ENCODE data around the gene CASP9. TPM values are rescaled to one million over a fixed set of nuclear protein-coding genes. Genes with fewer than 3 reads are reported as not detected.

Gene CASP9
- total and polyA plus RNA-seq, 10 of the 15 experiments (the other 5 are each of a cell fraction or from before 2014, with no cell fraction given) = 2.7 to 14.6 (median 7.6) TPM

DNA sequence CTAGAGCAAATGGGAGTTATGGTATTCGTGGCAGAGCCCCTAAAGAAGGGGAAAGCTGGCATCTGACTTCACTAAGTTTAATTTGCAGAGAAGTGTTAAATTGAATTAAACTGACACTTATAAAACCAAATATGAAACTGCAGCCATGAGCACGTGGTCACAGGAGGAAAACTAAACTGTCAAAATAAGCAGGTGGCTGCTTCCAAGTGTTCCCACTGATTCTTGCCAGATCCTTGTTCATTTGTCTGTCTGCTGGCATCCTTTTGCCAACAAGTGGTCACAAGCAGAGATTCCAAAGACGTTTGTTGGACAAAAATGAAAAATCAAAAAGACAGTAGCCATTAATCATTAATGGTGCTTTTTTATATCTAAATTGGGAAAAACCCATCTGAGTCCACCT lies 54.7 kb downstream of the CASP9 start (continued):
- TF ChIP-seq, protein P1, sequence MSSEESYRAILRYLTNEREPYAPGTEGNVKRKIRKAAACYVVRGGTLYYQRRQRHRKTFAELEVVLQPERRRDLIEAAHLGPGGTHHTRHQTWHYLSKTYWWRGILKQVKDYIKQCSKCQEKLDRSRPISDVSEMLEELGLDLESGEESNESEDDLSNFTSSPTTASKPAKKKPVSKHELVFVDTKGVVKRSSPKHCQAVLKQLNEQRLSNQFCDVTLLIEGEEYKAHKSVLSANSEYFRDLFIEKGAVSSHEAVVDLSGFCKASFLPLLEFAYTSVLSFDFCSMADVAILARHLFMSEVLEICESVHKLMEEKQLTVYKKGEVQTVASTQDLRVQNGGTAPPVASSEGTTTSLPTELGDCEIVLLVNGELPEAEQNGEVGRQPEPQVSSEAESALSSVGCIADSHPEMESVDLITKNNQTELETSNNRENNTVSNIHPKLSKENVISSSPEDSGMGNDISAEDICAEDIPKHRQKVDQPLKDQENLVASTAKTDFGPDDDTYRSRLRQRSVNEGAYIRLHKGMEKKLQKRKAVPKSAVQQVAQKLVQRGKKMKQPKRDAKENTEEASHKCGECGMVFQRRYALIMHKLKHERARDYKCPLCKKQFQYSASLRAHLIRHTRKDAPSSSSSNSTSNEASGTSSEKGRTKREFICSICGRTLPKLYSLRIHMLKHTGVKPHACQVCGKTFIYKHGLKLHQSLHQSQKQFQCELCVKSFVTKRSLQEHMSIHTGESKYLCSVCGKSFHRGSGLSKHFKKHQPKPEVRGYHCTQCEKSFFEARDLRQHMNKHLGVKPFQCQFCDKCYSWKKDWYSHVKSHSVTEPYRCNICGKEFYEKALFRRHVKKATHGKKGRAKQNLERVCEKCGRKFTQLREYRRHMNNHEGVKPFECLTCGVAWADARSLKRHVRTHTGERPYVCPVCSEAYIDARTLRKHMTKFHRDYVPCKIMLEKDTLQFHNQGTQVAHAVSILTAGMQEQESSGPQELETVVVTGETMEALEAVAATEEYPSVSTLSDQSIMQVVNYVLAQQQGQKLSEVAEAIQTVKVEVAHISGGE (CRISPR knock-in tag; IDR thresholded peaks at IDR 0.05) = no peak
- TF ChIP-seq EZH2 (IDR thresholded peaks at IDR 0.05; ENCODE audit: borderline replicate concordance, control insufficient read depth, low read depth, low read length) = no peak
- no peak for TF ChIP-seq ZNF274 (IDR thresholded peaks at IDR 0.05; ENCODE audit: insufficient read depth, insufficient read length)

DNA sequence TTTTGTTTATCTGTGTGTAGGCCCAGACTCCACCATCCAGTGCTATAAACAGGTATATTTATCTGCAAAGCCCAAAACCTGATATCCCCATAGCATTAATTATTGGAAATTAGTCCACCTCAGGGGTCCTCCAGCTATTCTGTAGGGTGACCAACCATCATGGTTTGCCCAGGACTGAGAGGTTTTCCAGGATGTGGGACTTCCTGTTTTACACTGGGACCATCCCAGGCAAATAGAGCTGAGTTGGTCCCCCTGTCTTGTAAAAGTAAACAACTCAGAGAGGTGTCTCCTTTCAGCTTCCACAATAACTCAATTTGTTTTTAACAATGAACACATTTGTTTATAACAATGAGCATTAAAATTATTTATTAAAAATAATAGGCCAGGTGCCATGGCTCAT lies 55.9 kb downstream of the CASP9 start:
- H3K4me2 ChIP-seq (ENCODE audit: control insufficient read depth, insufficient read depth) = no peak overlapping the region
- CTCF ChIA-PET = no interaction called here
- H2AFZ ChIP-seq (ENCODE audit: control insufficient read depth, low read depth, low read length) = no peak overlapping the region
- in situ Hi-C loops (cut with MboI) = no loop called here
- POLR2A ChIA-PET = no interaction called here
- H3K9ac ChIP-seq (ENCODE audit: control insufficient read depth, insufficient read depth, low read length) = no peak overlapping the region
- no peak for FAIRE-seq
- RAD21 ChIA-PET (ENCODE audit: unreplicated experiment) = no interaction called here
- no peak for DNase-seq (ENCODE audit: low read depth, low spot score)
- no peak overlapping the region for H3K4me3 ChIP-seq
- SMC1A ChIA-PET (ENCODE audit: uncharacterized antibody, unreplicated experiment) = no interaction called here
- ATAC-seq = no peak
- H3K27ac ChIP-seq (ENCODE audit: control insufficient read depth, insufficient read depth) = no peak overlapping the region
- BruUV-seq (replicated peaks) = no TSS peak
- no peaks in the 10 kb centered on the region for H3K4me1 ChIP-seq (ENCODE audit: control insufficient read depth, insufficient read depth, low read length)
- H3K79me2 ChIP-seq (ENCODE audit: control insufficient read depth, insufficient read depth, low read length) = no peaks in the 10 kb centered on the region
- H3K27me3 ChIP-seq (replicated peaks in 1 of 2; ENCODE audit: control insufficient read depth in 2 of 2, insufficient read depth in 2 of 2, low read length in 1 of 2) = no peaks in the 10 kb centered on the region
- H3K36me3 ChIP-seq (ENCODE audit: control insufficient read depth in 2 of 2, insufficient read depth in 2 of 2, low read length in 1 of 2) = no peaks in the 10 kb centered on the region
- intact Hi-C loops (cut with micrococcal nuclease; ENCODE audit: unreplicated experiment) = no loop called here
- TF ChIP-seq SP1 (IDR thresholded peaks at IDR 0.05; ENCODE audit: low read depth, low read length) = no peak
- TF ChIP-seq, protein P2, sequence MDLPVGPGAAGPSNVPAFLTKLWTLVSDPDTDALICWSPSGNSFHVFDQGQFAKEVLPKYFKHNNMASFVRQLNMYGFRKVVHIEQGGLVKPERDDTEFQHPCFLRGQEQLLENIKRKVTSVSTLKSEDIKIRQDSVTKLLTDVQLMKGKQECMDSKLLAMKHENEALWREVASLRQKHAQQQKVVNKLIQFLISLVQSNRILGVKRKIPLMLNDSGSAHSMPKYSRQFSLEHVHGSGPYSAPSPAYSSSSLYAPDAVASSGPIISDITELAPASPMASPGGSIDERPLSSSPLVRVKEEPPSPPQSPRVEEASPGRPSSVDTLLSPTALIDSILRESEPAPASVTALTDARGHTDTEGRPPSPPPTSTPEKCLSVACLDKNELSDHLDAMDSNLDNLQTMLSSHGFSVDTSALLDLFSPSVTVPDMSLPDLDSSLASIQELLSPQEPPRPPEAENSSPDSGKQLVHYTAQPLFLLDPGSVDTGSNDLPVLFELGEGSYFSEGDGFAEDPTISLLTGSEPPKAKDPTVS (IDR thresholded peaks at IDR 0.05; ENCODE audit: low read depth, low read length) = no peak
- no peak for TF ChIP-seq POLR2AphosphoS2 (IDR thresholded peaks at IDR 0.05; ENCODE audit: low read depth, low read length)
- TF ChIP-seq TAF1 (IDR thresholded peaks at IDR 0.05; ENCODE audit: borderline replicate concordance, low read depth, low read length) = no peak
- TF ChIP-seq RCOR1 (conservative IDR thresholded peaks at IDR 0.05; ENCODE audit: low read depth, low read length) = no peak
- no peak for TF ChIP-seq POLR2AphosphoS5 (IDR thresholded peaks at IDR 0.05; ENCODE audit: low read length)
- TF ChIP-seq, protein P3, sequence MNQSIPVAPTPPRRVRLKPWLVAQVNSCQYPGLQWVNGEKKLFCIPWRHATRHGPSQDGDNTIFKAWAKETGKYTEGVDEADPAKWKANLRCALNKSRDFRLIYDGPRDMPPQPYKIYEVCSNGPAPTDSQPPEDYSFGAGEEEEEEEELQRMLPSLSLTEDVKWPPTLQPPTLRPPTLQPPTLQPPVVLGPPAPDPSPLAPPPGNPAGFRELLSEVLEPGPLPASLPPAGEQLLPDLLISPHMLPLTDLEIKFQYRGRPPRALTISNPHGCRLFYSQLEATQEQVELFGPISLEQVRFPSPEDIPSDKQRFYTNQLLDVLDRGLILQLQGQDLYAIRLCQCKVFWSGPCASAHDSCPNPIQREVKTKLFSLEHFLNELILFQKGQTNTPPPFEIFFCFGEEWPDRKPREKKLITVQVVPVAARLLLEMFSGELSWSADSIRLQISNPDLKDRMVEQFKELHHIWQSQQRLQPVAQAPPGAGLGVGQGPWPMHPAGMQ (IDR thresholded peaks at IDR 0.05; ENCODE audit: borderline replicate concordance) = no peak
- TF ChIP-seq WRNIP1 (IDR thresholded peaks at IDR 0.05; ENCODE audit: borderline replicate concordance, low read depth, low read length) = no peak
- no peak for TF ChIP-seq CREB1 (IDR thresholded peaks at IDR 0.05; ENCODE audit: low read depth)
- TF ChIP-seq ASH2L (IDR thresholded peaks at IDR 0.05; ENCODE audit: borderline replicate concordance, low read depth) = no peak
- TF ChIP-seq, protein P4, sequence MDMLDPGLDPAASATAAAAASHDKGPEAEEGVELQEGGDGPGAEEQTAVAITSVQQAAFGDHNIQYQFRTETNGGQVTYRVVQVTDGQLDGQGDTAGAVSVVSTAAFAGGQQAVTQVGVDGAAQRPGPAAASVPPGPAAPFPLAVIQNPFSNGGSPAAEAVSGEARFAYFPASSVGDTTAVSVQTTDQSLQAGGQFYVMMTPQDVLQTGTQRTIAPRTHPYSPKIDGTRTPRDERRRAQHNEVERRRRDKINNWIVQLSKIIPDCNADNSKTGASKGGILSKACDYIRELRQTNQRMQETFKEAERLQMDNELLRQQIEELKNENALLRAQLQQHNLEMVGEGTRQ (IDR thresholded peaks at IDR 0.05; ENCODE audit: borderline replicate concordance, low read depth, low read length) = no peak
- H4K20me1 ChIP-seq (ENCODE audit: control insufficient read depth, insufficient read depth) = no peaks in the 10 kb centered on the region
- H3K9me3 ChIP-seq (replicated peaks; ENCODE audit: control insufficient read depth, insufficient read depth, low read length) = no peaks in the 10 kb centered on the region

Data from GM12878 (cell line).